Ishikawa (cell line): ENCODE measurements around the gene C17orf50.

Experiments used
- CEBPB ChIP-seq: IDR thresholded peaks from 2 replicates; pipeline ENCODE4 v1.6.1; 2012
- CREB1 ChIP-seq: IDR thresholded peaks from 2 replicates; pipeline ENCODE4 v1.6.1; 2012; ENCODE audit warnings: low read depth
- EGR1 ChIP-seq: IDR thresholded peaks from 2 replicates; pipeline ENCODE4 v1.6.1; 2012
- EP300 ChIP-seq: IDR thresholded peaks from 2 replicates; pipeline ENCODE4 v1.6.1; 2012; ENCODE audit warnings: borderline replicate concordance
- FOXM1 ChIP-seq: IDR thresholded peaks from 2 replicates; pipeline ENCODE4 v1.6.1; 2012; ENCODE audit warnings: low read depth, borderline replicate concordance
- MAX ChIP-seq: IDR thresholded peaks from 2 replicates; pipeline ENCODE4 v1.6.1; 2012
- NFIC ChIP-seq: IDR thresholded peaks from 2 replicates; pipeline ENCODE4 v1.6.1; 2012
- RAD21 ChIP-seq: IDR thresholded peaks from 2 replicates; pipeline ENCODE4 v1.6.1; 2012; ENCODE audit warnings: low read depth
- REST ChIP-seq: IDR thresholded peaks from 2 replicates; pipeline ENCODE4 v1.6.1; 2012; ENCODE audit warnings: low read depth, mild to moderate bottlenecking
- TAF1 ChIP-seq: IDR thresholded peaks from 2 replicates; pipeline ENCODE4 v1.6.1; 2012; ENCODE audit warnings: low read depth, mild to moderate bottlenecking
- TCF12 ChIP-seq: IDR thresholded peaks from 2 replicates; pipeline ENCODE4 v1.6.1; 2012; ENCODE audit warnings: low read depth
- TEAD4 ChIP-seq: IDR thresholded peaks from 2 replicates; pipeline ENCODE4 v1.6.1; 2012
- USF1 ChIP-seq: IDR thresholded peaks from 2 replicates; pipeline ENCODE4 v1.6.1; 2012
- YY1 ChIP-seq: IDR thresholded peaks from 2 replicates; pipeline ENCODE4 v1.6.1; 2012; ENCODE audit warnings: low read depth
- ZBTB7A ChIP-seq: IDR thresholded peaks from 2 replicates; pipeline ENCODE4 v1.6.1; 2012; ENCODE audit warnings: low read depth

C17orf50 gene

GRCh38 chr17:35735036-35735805 lies 25.5 kb upstream of the C17orf50 start:
- no peak for TF ChIP-seq EP300
- TF ChIP-seq ZBTB7A = no peak
- TF ChIP-seq CREB1 = no peak
- TF ChIP-seq YY1 = no peak
- no peak for TF ChIP-seq EGR1
- no peak for TF ChIP-seq RAD21
- TF ChIP-seq TAF1 = no peak
- no peak for TF ChIP-seq CEBPB
- TF ChIP-seq NFIC = no peak
- no peak for TF ChIP-seq TEAD4
- no peak for TF ChIP-seq USF1
- TF ChIP-seq FOXM1 = no peak
- no peak for TF ChIP-seq TCF12
- no peak for TF ChIP-seq MAX
- no peak for TF ChIP-seq REST

GRCh38 chr17:35736236-35736635 lies 24.5 kb upstream of the C17orf50 start:
- TF ChIP-seq CREB1 = no peak
- no peak for TF ChIP-seq MAX
- TF ChIP-seq REST = no peak
- no peak for TF ChIP-seq CEBPB

- no peak for TF ChIP-seq ZBTB7A
- TF ChIP-seq EGR1 = no peak
- TF ChIP-seq NFIC = no peak
- TF ChIP-seq USF1 = no peak
- TF ChIP-seq CEBPB = no peak
- TF ChIP-seq TAF1 = no peak
- TF ChIP-seq EP300 = no peak
- TF ChIP-seq REST = no peak
- no peak for TF ChIP-seq FOXM1
- no peak for TF ChIP-seq RAD21
- no peak for TF ChIP-seq CREB1
- TF ChIP-seq MAX = no peak
- no peak for TF ChIP-seq TEAD4
- no peak for TF ChIP-seq YY1
- TF ChIP-seq TCF12 = no peak
These were observed 22.1 kb upstream of the C17orf50 start for GRCh38 chr17:35738519-35739133.

- TF ChIP-seq USF1 (no peak), CREB1 (no peak), RAD21 (no peak), ZBTB7A (no peak), EP300 (no peak), MAX (no peak), CEBPB (no peak), EGR1 (no peak), TAF1 (no peak), YY1 (no peak), REST (no peak), FOXM1 (no peak), NFIC (no peak), TCF12 (no peak)
These were observed 20.5 kb upstream of the C17orf50 start for GRCh38 chr17:35740216-35740615.
